ENCODE measurements around the gene TJP2.

The TJP2 gene

GRCh38 chr9:69170231-69170630 lies 3.8 kb upstream of the TJP2 start:
- H3K27ac ChIP-seq, result no peak overlapping the region
- POLR2A ChIA-PET (ENCODE audit: low non-redundant PET), result no interaction called here
- CTCF ChIA-PET, result interaction anchor here (1.5 kb wide), 1 partner anchor 10 kb away, joined by 4 read pairs; no protein-coding TSS in a partner anchor
- no peak for TF ChIP-seq CTCF (conservative IDR thresholded peaks at IDR 0.05; ENCODE audit: low read depth)
- DNase-seq (ENCODE audit: low spot score), result no peak

GRCh38 chr9:69171049-69171448 lies 3.0 kb upstream of the TJP2 start:
- ChIA-PET CTCF (interaction anchor here (1.5 kb wide), 1 partner anchor 11 kb away, joined by 4 read pairs; no protein-coding TSS in a partner anchor), POLR2A (ENCODE audit: low non-redundant PET) (no interaction called here)
- peak; percentile 85 for DNase-seq (ENCODE audit: low spot score)
- TF ChIP-seq CTCF (conservative IDR thresholded peaks at IDR 0.05; ENCODE audit: low read depth), result no peak
- H3K27ac ChIP-seq, result peak overlapping the region; percentile 75

- no peak for TF ChIP-seq CTCF (conservative IDR thresholded peaks at IDR 0.05; ENCODE audit: low read depth)
- ChIA-PET CTCF (interaction anchor here (1.5 kb wide), 1 partner anchor 11 kb away, joined by 4 read pairs; no protein-coding TSS in a partner anchor), POLR2A (ENCODE audit: low non-redundant PET) (no interaction called here)
- DNase-seq (ENCODE audit: low spot score), result no peak
- peak overlapping the region; percentile 75 for H3K27ac ChIP-seq
Observed at GRCh38 chr9:69171517-69171916, 2.6 kb upstream of the TJP2 start.

- ChIA-PET POLR2A (ENCODE audit: low non-redundant PET) (no interaction called here), CTCF (no interaction called here)
- no peak for TF ChIP-seq CTCF (conservative IDR thresholded peaks at IDR 0.05; ENCODE audit: low read depth)
- peak overlapping the region; percentile 66 for H3K27ac ChIP-seq
- DNase-seq (ENCODE audit: low spot score), result no peak
Observed at GRCh38 chr9:69172895-69173294, 1.2 kb upstream of the TJP2 start.

GRCh38 chr9:69173497-69173890 lies 583 bp upstream of the TJP2 start:
- H3K27ac ChIP-seq, result peak overlapping the region; percentile 91
- DNase-seq (ENCODE audit: low spot score), result peak; percentile 58
- ChIA-PET CTCF (interaction anchor here (0.6 kb wide), 2 partner anchors 14 to 100 kb away, joined by 3 read pairs; no protein-coding TSS in a partner anchor), POLR2A (ENCODE audit: low non-redundant PET) (no interaction called here)
- TF ChIP-seq CTCF (conservative IDR thresholded peaks at IDR 0.05; ENCODE audit: low read depth), result no peak

- CTCF ChIA-PET, result interaction anchor here (0.6 to 1.6 kb wide), 7 partner anchors 17 to 122 kb away, joined by 3 to 5 read pairs (median 3); no protein-coding TSS in a partner anchor
- TF ChIP-seq CTCF (conservative IDR thresholded peaks at IDR 0.05; ENCODE audit: low read depth), result no peak
- H3K27ac ChIP-seq, result peak overlapping the region; percentile 91
- POLR2A ChIA-PET (ENCODE audit: low non-redundant PET), result interaction anchor here (0.6 to 0.8 kb wide), 2 partner anchors 10 to 172 kb away, joined by 3 to 5 read pairs; no protein-coding TSS in a partner anchor
- DNase-seq (ENCODE audit: low spot score), result peak; percentile 89
Observed at GRCh38 chr9:69174616-69175463, 763 bp downstream of the TJP2 start.
